NCI-H2227 (cell line): Measurements from ENCODE around the gene MPP2.

Experiments
- DNase-seq: peaks from one replicate; lab custom pipeline; 2025; ENCODE audit not compliant: unreplicated experiment; lab: John Stamatoyannopoulos, UW

MPP2 gene

GRCh38 chr17:43825567-43825966 lies 81.8 kb downstream of the MPP2 start:
- no peak for DNase-seq
